GM23248 (cell line): ENCODE measurements around the gene KNCN. TPM values are rescaled to one million over a fixed set of nuclear protein-coding genes. Genes with fewer than 3 reads are reported as not detected.

Experiments
- DNase-seq: peaks from one replicate; pipeline ENCODE4 v3.0.0-alpha.2; 2015
- H2AFZ ChIP-seq: fragments of 200-600 bp; sonication (generic); 2 replicates; pipeline ENCODE4 v1.6.1; 2016; ENCODE audit warnings: antibody characterized with exemption
- H3F3A ChIP-seq: fragments of 200-600 bp; sonication (generic); 2 replicates; pipeline ENCODE4 v1.6.1; 2016; ENCODE audit warnings: mild to moderate bottlenecking, antibody characterized with exemption, mixed run types; ENCODE audit not compliant: insufficient read depth
- H3K27ac ChIP-seq: fragments of 200-600 bp; sonication (generic); 2 replicates; pipeline ENCODE4 v1.5.1; 2016; ENCODE audit warnings: mild to moderate bottlenecking
- H3K27me3 ChIP-seq: fragments of 200-600 bp; sonication (generic); replicated peaks from 2 replicates; pipeline ENCODE4 v1.6.1; 2016; ENCODE audit warnings: mild to moderate bottlenecking; ENCODE audit not compliant: insufficient read depth
- H3K36me3 ChIP-seq: fragments of 200-600 bp; sonication (generic); 2 replicates; pipeline ENCODE4 v1.6.1; 2016; ENCODE audit warnings: low read depth, mild to moderate bottlenecking
- H3K4me1 ChIP-seq: fragments of 200-600 bp; sonication (generic); 2 replicates; pipeline ENCODE4 v1.6.1; 2016; ENCODE audit warnings: mild to moderate bottlenecking; ENCODE audit not compliant: insufficient read depth
- H3K4me2 ChIP-seq: fragments of 200-600 bp; sonication (generic); one replicate; pipeline ENCODE4 v1.6.1; 2016; ENCODE audit warnings: mild to moderate bottlenecking; ENCODE audit not compliant: unreplicated experiment
- H3K4me3 ChIP-seq: fragments of 200-600 bp; sonication (generic); 2 replicates; pipeline ENCODE4 v1.5.1; 2016; ENCODE audit warnings: mild to moderate bottlenecking
- H3K79me2 ChIP-seq: fragments of 200-600 bp; sonication (generic); 2 replicates; pipeline ENCODE4 v1.6.1; 2016; ENCODE audit warnings: mild to moderate bottlenecking; ENCODE audit not compliant: insufficient read depth
- H3K9ac ChIP-seq: fragments of 200-600 bp; sonication (generic); 2 replicates; pipeline ENCODE4 v1.6.1; 2016; ENCODE audit warnings: mild to moderate bottlenecking
- H3K9me2 ChIP-seq: fragments of 200-600 bp; sonication (generic); 2 replicates; pipeline ENCODE4 v1.6.1; 2016; ENCODE audit warnings: mixed run types, mild to moderate bottlenecking, moderate library complexity; ENCODE audit not compliant: insufficient read depth
- H3K9me3 ChIP-seq: fragments of 200-600 bp; sonication (generic); one replicate; pipeline ENCODE4 v1.6.1; 2017; ENCODE audit warnings: low read depth
- H4K20me1 ChIP-seq: fragments of 200-600 bp; sonication (generic); 2 replicates; pipeline ENCODE4 v1.6.0; 2016; ENCODE audit not compliant: insufficient read depth
- EZH2 ChIP-seq: fragments of 200-600 bp; sonication (generic); IDR thresholded peaks from 2 replicates; pipeline ENCODE4 v1.6.1; 2018; ENCODE audit warnings: antibody characterized with exemption, mild to moderate bottlenecking; ENCODE audit not compliant: insufficient read depth, poor library complexity, severe bottlenecking
- EZH2phosphoT487 ChIP-seq: fragments of 200-600 bp; sonication (generic); IDR thresholded peaks from 2 replicates; pipeline ENCODE4 v1.6.1; 2018; ENCODE audit warnings: antibody characterized with exemption, moderate library complexity, mild to moderate bottlenecking, low read depth; ENCODE audit not compliant: insufficient read depth
- WGBS, 2 experiments: methylation state at CpG; one replicate each; pipeline ENCODE4 v1.1.6; 2015 to 2017; ENCODE audit warnings: low lambda C conversion rate in 2 of 2, low coverage in 1 of 2; ENCODE audit errors: missing lambda C conversion rate in 2 of 2; 5-methylcytosine and 5-hydroxymethylcytosine counted together
- in situ Hi-C: fragments of 300-500 bp; cut with MboI; formaldehyde crosslinking; loops from 2 replicates; pipeline ENCODE4 v1.15.0; 2020
- polyA plus RNA-seq: library from polyadenylated mRNA; unstranded; fragments of >200 nt; fragmentation: Nextera tagmentation; extraction: Ambion mirVana; gene quantifications from 2 replicates; pipeline ENCODE4 v1.2.1, GENCODE V29; 2016
- total RNA-seq: library from RNA; depleted of rRNA; stranded (reverse); fragments of >200 nt; shearing (Covaris generic); gene quantifications from 2 replicates; pipeline ENCODE4 v1.2.3, GENCODE V29; 2014

Gene KNCN
- total and polyA plus RNA-seq, 2 experiments from 2014 or later: not detected

DNA sequence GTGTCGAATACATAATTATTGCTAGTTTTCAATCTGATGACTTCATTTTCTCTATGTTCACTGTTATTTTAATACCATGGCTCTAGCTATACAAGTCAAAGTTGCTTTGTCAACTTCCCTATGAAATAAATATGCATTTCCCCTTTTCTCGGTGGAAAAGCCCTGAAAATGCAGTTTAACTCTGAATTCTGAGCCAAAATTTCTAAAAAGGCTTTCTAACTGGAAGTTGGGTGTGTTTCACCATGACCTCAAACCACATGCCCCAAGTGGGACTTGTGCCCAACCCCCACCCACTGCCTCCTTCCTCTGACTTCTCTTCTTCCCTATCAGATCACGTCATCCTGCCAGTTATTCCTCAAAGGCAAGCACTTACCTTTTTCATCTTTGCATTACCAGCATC lies 43.7 kb upstream of the KNCN start:
- no peaks in the 10 kb centered on the region for H3K79me2 ChIP-seq
- peaks cover 3% of the 10 kb centered on the region; the same call in 1 of the 2 replicates for H3K4me1 ChIP-seq
- in situ Hi-C loops: no loop called here
- no peaks in the 10 kb centered on the region for H3K9me3 ChIP-seq
- DNase-seq: no peak
- H3K27ac ChIP-seq: no peak overlapping the region
- H3K9ac ChIP-seq: no peak overlapping the region
- H3K36me3 ChIP-seq: peaks cover 4% of the 10 kb centered on the region; the same call in 1 of the 2 replicates
- no peaks in the 10 kb centered on the region for H4K20me1 ChIP-seq
- H3K4me3 ChIP-seq: no peak overlapping the region
- no peak overlapping the region for H3K4me2 ChIP-seq
- TF ChIP-seq EZH2 (no peak), EZH2phosphoT487 (no peak)
- H3F3A ChIP-seq: no peaks in the 10 kb centered on the region
- no peak overlapping the region for H2AFZ ChIP-seq
- WGBS, 2 experiments: 27 to 39% methylated on average over 3 of the region's 3 CpGs
- H3K9me2 ChIP-seq: no peaks in the 10 kb centered on the region
- no peaks in the 10 kb centered on the region for H3K27me3 ChIP-seq

DNA sequence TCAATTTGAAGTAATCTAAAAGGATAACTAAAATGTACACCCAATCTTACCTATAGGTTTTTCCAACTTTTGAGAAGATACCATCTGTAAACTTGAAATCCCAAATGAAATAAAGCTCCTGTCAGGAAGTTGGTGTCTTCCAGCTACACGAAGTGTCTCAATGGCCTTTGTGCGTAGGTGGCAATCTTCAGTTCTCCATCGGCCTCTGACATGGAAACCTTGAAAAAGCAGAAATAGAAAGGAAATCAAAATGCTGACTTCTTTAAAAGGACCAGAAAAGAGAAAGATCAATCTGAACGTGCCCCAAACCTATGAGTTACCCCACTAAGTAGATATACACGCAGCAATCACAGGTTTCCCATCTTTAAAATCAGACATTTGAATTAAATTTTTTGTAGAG lies 42.6 kb upstream of the KNCN start:
- H3K4me1 ChIP-seq: peaks cover 3% of the 10 kb centered on the region; the same call in 1 of the 2 replicates
- no peak for DNase-seq
- no peaks in the 10 kb centered on the region for H3K9me3 ChIP-seq
- H2AFZ ChIP-seq: no peak overlapping the region
- WGBS, 2 experiments: 98 to 99% methylated on average over 5 of the region's 5 CpGs
- no peak overlapping the region for H3K4me2 ChIP-seq
- H3K27ac ChIP-seq: no peak overlapping the region
- H3K9ac ChIP-seq: no peak overlapping the region
- H3K79me2 ChIP-seq: no peaks in the 10 kb centered on the region
- TF ChIP-seq EZH2phosphoT487 (no peak), EZH2 (no peak)
- H3K36me3 ChIP-seq: peaks cover 12% of the 10 kb centered on the region; the same call in 1 of the 2 replicates
- no peaks in the 10 kb centered on the region for H3K9me2 ChIP-seq
- H3F3A ChIP-seq: no peaks in the 10 kb centered on the region
- H4K20me1 ChIP-seq: no peaks in the 10 kb centered on the region
- H3K4me3 ChIP-seq: no peak overlapping the region
- in situ Hi-C loops: no loop called here
- H3K27me3 ChIP-seq: no peaks in the 10 kb centered on the region

GRCh38 chr1:46592823-46593222 lies 41.4 kb upstream of the KNCN start:
- WGBS, 2 experiments: 90% methylated on average over 4 of the region's 4 CpGs
- in situ Hi-C loops: no loop called here
- Histone ChIP-seq H3K9ac (no peak overlapping the region), H3K79me2 (no peaks in the 10 kb centered on the region), H3K36me3 (peaks cover 12% of the 10 kb centered on the region; the same call in 1 of the 2 replicates), H3K27me3 (no peaks in the 10 kb centered on the region), H3K27ac (no peak overlapping the region), H3K9me3 (no peaks in the 10 kb centered on the region), H3K4me2 (no peak overlapping the region), H3K4me3 (no peak overlapping the region), H3F3A (no peaks in the 10 kb centered on the region), H2AFZ (no peak overlapping the region), H3K4me1 (peaks cover 3% of the 10 kb centered on the region; the same call in 1 of the 2 replicates), H3K9me2 (no peaks in the 10 kb centered on the region), H4K20me1 (no peaks in the 10 kb centered on the region)
- TF ChIP-seq EZH2: no peak
- no peak for TF ChIP-seq EZH2phosphoT487
- DNase-seq: no peak

GRCh38 chr1:46589529-46589928 lies 38.1 kb upstream of the KNCN start:
- no peaks in the 10 kb centered on the region for H3F3A ChIP-seq
- TF ChIP-seq EZH2phosphoT487: no peak
- H3K4me1 ChIP-seq: no peaks in the 10 kb centered on the region
- no peaks in the 10 kb centered on the region for H3K79me2 ChIP-seq
- H3K9me3 ChIP-seq: no peaks in the 10 kb centered on the region
- H2AFZ ChIP-seq: no peak overlapping the region
- no peaks in the 10 kb centered on the region for H3K27me3 ChIP-seq
- in situ Hi-C loops: no loop called here
- no peaks in the 10 kb centered on the region for H3K9me2 ChIP-seq
- 91 to 96% methylated on average over 3 of the region's 3 CpGs for WGBS, 2 experiments
- H3K36me3 ChIP-seq: peaks cover 12% of the 10 kb centered on the region; the same call in 1 of the 2 replicates
- H3K4me2 ChIP-seq: no peak overlapping the region
- no peak overlapping the region for H3K4me3 ChIP-seq
- DNase-seq: no peak
- no peak overlapping the region for H3K9ac ChIP-seq
- no peak overlapping the region for H3K27ac ChIP-seq
- H4K20me1 ChIP-seq: no peaks in the 10 kb centered on the region

DNA sequence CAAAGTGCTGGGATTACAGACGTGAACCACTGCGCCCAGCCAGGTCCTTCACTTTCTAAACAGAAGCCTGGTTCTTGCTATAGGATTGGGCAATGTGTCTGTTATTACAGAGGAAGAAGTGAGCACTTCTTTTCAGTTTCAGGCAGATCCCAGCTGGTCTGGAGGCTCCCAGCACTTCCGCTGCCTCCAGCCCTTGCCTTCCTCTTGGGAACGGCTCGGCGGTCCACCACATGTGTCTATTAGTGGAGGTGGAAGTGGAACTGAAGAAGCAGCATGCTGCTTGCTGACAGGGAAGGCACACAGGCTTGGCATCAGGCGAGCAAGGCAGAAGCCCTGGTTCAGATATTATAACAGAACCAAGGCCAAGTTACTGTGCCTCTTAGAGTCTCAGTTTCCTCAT lies 35.6 kb upstream of the KNCN start:
- Histone ChIP-seq H3K9me3 (no peaks in the 10 kb centered on the region), H3K9ac (no peak overlapping the region), H3K27me3 (no peaks in the 10 kb centered on the region), H3K27ac (no peak overlapping the region), H3K4me2 (no peak overlapping the region), H3K79me2 (no peaks in the 10 kb centered on the region), H3F3A (no peaks in the 10 kb centered on the region), H3K4me3 (no peak overlapping the region), H3K36me3 (peaks cover 12% of the 10 kb centered on the region; the same call in 1 of the 2 replicates), H4K20me1 (no peaks in the 10 kb centered on the region), H3K4me1 (no peaks in the 10 kb centered on the region), H2AFZ (no peak overlapping the region), H3K9me2 (no peaks in the 10 kb centered on the region)
- TF ChIP-seq EZH2 (no peak), EZH2phosphoT487 (no peak)
- no peak for DNase-seq
- WGBS, 2 experiments: 88 to 90% methylated on average over 7 of the region's 7 CpGs
- in situ Hi-C loops: no loop called here
